GM12801 (cell line): ENCODE results near the gene SPATC1L.

ENCODE experiments used
- TF ChIP-seq, protein P1 (sequence below): IDR thresholded peaks from one replicate; pipeline ENCODE4 v1.5.1; 2011; ENCODE audit warnings: control low read depth; ENCODE audit not compliant: insufficient read length; ENCODE audit errors: extremely low read depth

The SPATC1L gene

DNA sequence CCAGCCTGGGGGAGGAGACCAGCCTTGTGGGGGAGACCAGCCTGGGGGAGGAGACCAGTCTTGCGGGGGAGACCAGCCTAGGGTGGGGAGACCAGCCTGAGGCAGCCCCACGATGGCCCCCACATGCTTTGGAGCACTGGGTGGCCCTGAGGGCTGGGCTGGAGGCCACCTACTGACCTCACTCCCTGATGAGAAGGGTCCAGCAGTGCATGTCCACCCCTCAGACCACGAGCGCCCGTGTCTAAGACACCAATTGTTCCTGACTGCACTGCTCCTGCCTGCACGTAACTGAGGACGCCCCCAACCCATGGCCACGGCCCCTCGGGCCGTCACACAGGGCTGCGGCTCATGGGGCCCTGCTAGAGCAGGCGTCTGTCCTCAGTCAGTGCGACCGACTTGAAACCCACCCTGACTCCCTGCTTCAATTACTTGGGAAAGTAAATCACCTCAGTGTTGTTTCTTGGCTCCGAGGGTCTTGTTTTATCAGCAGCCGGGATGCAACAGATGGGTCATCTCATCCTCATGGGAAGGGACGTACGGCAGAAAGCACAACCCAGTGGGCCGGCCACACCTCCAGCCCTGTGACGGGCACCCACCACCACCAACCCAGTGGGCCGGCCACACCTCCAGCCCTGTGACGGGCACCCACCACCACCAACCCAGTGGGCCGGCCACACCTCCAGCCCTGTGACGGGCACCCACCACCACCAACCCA lies at the start of gene SPATC1L:
TSS of gene SPATC1L (minus strand) at position 550 of the 715 bp plus-strand sequence. CDS start 1,643 bp downstream, outside the sequence.
- TF ChIP-seq, protein P1, sequence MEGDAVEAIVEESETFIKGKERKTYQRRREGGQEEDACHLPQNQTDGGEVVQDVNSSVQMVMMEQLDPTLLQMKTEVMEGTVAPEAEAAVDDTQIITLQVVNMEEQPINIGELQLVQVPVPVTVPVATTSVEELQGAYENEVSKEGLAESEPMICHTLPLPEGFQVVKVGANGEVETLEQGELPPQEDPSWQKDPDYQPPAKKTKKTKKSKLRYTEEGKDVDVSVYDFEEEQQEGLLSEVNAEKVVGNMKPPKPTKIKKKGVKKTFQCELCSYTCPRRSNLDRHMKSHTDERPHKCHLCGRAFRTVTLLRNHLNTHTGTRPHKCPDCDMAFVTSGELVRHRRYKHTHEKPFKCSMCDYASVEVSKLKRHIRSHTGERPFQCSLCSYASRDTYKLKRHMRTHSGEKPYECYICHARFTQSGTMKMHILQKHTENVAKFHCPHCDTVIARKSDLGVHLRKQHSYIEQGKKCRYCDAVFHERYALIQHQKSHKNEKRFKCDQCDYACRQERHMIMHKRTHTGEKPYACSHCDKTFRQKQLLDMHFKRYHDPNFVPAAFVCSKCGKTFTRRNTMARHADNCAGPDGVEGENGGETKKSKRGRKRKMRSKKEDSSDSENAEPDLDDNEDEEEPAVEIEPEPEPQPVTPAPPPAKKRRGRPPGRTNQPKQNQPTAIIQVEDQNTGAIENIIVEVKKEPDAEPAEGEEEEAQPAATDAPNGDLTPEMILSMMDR, result no peak

DNA sequence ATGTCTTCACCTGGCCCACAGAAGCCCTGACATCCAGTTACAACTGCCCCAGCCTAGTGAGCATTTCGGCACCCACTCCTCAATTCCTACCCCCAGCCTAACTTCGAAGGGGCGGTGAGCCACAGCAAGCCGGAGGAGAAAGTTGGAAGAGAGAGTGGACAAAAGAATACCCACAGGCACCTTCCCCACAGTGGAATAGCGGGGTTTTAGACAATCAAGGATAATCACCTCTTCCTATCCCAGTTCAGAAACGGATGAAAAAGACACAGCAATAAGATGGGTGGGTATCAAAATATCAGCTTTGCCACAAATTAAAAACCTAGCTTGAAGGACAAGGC lies 45.6 kb upstream of the SPATC1L start:
- TF ChIP-seq, protein P1, result no peak

- TF ChIP-seq, protein P1, result no peak
Observed at GRCh38 chr21:46229133-46229922, 45.1 kb upstream of the SPATC1L start.

GRCh38 chr21:46228345-46229051 lies 44.2 kb upstream of the SPATC1L start, which contains the start of gene LSS:
Gene LSS, minus strand, starts transcription at chr21:46228774. Its CDS starts 29 bp downstream, at chr21:46228745.
- TF ChIP-seq, protein P1, result no peak

DNA sequence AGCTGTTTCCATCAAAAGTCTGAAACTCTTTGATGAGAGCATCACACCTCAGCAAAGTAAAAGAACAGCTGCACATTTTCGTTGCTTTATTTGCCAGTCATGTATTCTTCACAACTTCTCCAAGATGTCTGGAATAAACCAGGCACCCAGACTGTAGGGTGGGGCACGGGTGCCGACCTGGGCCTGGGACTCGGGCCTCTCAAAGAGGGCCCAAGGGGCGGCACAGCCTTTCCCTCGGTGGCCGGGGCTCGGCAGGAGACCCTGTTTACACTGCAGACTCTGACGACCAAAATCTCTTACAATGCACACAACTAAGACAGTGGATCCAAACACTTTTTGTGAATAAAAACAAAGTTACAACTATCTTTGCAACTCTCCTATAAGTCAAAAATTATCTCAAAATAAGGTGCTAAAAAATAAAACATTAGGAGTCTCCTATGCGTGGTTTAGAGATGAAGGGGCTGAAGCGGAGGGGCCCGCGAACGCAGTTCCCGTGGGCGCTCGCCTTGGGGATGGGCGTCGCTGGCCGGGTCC lies 43.6 kb upstream of the SPATC1L start:
- TF ChIP-seq, protein P1, result no peak

GRCh38 chr21:46226920-46227599 lies 42.8 kb upstream of the SPATC1L start:
- TF ChIP-seq, protein P1, result no peak
